Measurements from ENCODE around the gene HDHD5.

HDHD5 gene

DNA sequence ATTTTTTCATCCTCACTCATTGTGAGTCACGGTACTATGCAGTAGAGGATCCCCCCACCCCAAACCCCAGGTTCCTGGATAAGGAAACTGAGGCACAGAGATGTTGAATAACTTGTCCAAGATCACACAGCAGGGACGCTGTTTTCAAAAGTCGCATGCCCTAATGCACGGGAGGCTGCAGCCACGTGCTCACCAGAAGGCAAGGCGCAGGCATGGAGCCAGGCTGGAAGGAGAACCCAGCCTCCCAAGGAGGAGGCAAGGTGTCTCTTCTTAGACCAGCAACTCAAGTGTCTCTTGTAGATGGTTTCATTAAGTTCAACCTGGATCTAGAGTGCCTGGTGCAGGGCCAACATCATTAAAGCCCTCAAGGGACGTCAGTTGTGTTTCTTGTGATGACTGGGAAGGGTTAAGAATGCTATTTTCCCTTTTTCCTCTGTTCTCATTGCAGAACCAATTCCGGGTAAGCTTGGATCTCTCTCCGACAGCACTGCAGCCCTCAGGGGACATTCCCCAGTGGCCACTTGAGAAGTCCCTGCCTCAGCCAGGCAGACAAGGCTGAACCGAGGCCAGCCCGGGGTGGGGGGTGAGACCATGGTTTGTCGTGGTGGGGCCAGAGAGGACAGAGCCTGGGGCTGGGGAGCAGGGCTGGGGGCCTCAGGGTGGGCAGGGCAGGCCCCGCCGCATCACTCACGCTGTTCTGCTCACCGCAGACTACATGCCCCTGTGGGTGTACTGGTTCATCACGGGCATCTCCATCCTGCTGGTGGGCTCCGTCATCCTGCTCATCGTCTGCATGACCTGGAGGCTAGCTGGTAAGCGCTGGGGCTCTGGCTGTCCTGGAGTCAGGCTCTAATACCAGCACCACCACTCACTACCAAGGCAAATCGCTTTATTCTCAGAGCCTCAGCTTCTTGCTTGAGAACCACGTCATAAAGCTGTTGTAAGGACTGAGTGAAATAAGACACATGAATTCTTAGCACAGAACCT lies 53.6 kb downstream of the HDHD5 start:
- DNase-seq (ENCODE audit: low read depth in 2 of 2), result no peak

DNA sequence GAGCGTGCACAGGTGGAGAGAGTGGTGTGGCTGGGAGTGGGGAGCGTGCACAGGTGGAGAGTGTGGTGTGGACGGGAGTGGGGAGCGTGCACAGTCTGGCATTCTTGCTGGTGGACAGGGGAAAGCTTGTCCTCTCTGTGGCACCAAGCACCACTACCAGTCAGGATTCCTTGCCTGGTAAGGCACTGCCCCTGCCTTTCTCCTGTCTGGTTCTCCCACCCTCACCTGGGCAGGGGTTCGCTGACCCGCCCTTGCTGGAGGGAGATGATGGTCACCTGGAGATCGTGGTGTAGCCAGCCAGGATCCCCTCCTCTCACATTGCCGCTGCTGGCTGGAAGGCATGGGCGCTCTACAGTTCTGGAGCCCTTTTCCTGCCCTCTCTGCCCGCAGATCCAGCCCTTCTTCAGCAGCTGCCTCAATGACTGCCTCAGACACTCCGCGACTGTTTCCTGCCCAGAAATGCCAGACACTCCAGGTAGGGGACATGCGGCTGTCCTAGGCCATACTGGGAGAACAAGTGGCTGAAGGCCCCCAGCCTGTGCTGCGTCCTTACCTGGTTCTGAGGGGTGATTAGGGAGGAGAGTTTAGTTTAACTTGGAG lies 54.6 kb downstream of the HDHD5 start:
- DNase-seq (ENCODE audit: low read depth in 2 of 2), result no peak

DNA sequence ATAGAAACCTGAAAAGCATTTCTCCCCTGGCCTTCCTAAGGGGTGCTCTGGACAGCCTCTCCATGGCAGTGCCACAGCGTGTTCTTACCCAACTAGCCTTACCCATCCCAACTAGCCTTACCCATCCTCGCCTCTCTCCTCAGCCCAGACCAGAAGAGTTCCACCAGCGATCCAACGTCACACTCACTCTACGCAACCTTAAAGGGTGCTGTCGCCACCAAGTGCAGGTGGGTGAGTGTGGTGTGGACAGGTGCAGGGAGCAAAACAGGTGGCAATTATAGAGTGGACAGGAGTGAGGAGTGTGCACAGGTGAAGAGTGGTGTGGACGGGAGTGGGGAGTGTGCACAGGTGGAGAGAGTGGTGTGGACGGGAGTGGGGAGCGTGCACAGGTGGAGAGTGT lies 55.7 kb downstream of the HDHD5 start:
- no peak for DNase-seq (ENCODE audit: low read depth in 2 of 2)

DNA sequence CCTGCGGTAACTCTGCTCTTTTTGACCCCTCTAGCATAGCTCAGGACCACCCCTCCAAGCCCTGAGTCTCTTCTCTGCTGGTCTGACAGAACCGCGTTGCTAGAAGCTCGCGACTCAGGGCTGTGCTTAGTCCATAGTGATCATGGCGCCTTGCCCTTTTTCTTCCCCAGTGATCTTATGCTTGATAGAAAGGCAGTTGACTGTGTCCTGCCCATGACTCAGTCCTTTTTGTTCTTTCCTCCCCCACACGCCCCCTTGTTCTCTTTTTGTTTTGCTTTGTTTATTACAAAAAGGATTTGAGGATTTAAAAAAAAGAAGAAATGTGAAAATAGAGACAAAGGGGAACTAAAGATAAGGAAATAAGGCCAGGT lies 56.8 kb downstream of the HDHD5 start:
- DNase-seq (ENCODE audit: low read depth in 2 of 2), result no peak

DNA sequence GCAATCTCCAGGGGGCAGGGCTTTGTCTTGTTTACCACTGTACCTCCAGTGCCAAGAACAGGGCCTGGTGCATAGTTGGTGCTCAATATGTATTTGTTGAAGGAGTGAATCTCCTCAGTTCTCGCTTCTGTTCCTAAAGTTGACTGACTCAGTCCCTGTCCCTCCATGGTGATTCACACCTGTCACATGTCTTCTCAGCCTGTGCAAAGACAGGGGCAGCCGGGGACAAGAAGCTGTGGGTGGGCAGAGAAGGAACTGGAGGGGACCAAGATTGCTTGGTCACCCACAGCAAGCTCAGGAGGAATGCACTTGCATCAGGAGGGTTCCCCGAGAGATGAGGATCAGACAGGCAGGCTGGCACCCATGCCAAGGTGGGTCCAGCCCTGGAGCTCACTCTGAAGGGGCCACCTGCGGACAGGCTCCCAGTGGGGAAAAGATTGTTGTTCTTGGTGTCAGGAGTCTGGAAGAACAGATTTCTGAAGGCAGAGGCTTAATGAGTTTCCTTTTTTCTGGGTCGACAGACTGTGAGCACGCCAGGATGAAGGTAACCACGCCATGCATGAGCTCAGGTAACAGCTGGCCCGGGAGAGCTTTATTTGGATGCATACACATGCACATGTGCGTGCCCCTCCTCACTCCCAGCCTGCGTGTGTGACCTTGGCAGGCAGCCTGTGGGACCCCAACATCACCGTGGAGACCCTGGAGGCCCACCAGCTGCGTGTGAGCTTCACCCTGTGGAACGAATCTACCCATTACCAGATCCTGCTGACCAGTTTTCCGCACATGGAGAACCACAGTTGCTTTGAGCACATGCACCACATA lies 57.4 kb downstream of the HDHD5 start:
- no peak for DNase-seq (ENCODE audit: low read depth in 2 of 2)

DNA sequence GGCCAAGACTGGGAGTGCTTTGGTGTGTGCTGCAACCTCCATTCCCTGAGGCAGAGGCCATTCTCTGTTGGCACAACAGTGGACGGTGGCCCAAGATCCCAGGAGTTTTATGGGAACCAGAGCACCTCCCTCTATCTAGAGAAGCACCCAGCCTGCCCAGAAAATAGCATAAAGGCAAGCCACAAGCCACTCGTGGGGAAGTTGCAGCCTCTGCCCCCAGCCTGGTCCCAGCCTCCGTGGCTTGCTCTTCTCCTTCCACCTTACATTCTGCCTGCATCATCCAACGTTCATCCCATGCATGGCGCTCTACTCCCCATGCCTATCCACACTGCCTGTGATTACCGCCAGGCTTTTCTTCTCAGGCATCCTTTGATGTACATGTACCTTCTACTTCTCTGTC lies 58.5 kb downstream of the HDHD5 start:
- DNase-seq (ENCODE audit: low read depth in 2 of 2), result no peak

DNA sequence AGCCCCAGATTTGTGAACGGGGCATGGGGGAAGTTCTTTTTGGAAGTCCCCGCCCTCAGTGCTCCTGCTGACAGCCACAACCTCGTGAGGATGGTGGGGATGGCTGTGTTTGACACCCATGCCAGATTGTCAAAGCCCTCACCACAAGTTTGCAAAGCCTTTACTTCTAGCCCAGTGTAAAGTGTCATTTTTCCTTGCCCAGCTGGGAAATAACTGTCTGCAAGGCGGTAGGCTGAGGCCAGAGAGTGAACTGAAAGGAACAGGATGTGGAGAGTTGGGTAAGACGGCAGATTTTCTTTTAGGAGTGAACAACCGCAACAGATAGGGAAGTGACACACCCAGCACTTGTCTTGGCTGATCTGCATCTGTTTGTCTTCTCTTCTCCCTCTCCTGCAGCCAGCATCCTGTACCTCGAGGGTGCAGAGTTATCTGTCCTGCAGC lies 60.7 kb downstream of the HDHD5 start:
- DNase-seq (ENCODE audit: low read depth in 2 of 2), result no peak

DNA sequence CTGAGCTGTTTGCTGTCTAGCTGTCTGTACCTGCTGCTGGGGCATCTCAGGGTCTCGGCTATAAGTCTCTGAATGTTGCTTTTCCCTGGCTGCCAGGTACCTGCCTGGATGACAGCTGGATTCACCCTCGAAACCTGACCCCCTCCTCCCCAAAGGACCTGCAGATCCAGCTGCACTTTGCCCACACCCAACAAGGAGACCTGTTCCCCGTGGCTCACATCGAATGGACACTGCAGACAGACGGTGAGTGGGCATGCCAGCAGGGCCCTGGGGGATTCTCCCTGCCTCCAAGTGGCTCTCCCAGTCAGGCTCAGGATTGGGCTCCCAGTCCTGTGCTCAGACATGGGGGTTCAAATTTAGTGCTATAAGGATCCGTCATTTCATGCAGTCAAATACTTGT lies 61.4 kb downstream of the HDHD5 start:
- no peak for DNase-seq (ENCODE audit: low read depth in 2 of 2)

DNA sequence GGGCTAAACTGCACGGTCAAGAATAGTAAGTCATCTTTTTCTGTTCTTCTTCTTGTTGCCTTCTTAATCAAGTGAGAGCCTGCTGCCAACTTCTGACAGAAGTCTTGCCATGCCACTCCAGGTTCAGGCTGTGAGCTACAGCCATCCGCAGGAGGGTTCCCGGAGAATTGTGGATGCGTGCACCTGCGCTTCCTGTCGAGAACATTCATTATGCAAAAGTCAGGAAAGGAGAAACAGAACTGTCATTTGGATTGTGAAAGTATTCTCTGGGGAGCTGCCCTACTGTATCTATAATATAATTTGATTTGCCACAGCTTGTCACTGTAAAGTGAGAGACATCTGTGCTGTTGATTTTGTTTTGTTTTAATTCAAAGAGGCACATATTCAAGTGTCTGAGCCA lies 62.0 kb downstream of the HDHD5 start:
- DNase-seq (ENCODE audit: low read depth in 2 of 2), result no peak

DNA sequence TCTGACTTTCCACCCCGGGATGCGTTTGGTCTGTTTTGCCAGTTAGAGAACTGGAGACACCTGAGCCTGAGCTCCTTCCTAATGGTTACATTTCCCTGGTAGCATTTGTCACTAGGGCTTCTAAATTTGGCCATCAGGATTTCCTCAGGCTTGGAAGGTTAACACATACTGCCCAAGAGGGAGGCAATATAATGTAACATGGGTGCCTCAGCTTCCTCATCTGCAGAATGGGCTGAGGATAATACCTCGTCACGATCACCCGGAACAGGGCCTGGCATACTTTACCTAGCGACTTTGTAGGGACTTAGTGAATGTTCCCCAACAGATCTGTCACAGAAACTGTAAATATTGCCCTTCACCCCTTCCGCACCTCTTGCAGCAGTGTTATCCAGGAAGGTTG lies 63.0 kb downstream of the HDHD5 start:
- DNase-seq (ENCODE audit: low read depth in 2 of 2), result no peak

DNA sequence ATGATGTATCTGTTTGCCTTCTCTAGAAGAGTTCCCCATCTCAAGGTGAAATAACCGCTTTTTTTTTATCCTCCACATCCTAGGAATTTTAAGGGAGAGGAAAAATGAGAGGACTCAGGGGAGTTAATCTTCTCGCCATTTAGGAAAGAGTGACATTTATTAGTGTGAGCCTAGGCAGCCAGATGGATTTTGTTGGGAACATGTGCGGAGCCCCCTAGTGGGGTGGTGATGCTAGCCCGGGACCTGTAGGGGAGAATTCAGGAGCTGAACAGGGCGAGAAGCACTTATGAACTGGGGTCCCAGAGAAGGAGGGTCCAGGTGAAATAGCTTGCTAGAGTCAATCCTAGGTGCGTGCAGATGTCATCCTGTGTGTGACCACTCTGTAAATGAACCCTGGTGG lies 63.5 kb downstream of the HDHD5 start:
- DNase-seq (ENCODE audit: low read depth in 2 of 2), result no peak

DNA sequence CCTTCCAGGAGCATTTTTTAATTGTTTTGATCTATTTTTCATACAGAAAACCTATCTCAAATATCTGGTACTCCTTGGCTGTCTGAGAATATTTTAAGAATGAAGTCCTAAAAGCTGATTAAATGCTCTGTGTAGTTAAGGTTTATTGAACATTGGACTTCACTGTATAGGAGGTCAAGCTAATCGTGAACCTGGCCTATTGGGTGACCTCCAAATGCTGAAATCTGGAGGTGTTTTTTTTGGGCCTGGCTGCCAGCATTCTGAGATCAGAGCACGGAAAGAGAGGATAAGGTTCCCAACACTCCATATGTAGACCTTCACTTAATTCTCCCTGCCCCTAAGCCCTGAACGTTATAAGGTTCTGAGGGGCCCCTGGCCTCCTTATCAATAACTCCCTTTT lies 66.0 kb downstream of the HDHD5 start:
- DNase-seq (ENCODE audit: low read depth in 2 of 2), result no peak

DNA sequence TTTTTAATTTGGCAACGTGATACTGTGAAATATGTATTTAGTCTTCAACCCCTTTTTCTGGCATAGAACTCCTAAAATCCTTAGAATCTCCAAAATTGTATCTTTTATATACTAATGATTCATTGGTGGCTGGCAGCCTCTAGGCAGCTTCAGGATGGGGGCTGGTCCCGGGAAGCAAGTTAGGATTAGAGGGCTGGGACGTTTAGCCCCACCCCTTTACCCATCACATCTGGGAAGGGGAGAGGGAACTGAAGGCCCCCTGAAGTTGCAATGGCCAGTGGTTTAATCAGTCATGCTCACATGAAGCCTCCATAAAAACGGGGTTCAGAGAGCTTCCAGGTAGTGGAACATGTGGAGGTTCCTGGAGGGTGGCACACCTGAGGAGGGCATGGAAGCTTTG lies 67.2 kb downstream of the HDHD5 start:
- DNase-seq (ENCODE audit: low read depth in 2 of 2), result no peak

DNA sequence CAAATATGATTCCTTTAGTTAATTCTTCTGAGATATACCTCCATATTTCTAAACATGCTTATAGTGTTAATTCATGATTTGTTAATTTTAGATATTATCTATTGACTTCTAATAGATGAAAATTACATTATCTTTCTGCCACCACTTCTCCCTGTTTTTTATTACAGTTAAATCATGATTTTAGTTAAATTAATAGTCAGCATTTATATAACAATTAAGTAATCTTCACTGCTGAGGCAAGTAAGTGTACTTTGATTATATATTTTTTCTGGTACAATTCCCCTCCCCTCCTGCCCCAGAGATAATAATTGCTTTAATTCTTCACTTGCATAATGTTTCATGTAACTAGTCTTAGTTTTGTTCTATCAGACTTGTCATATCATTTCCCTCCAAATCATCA lies 68.5 kb downstream of the HDHD5 start:
- no peak for DNase-seq (ENCODE audit: low read depth in 2 of 2)
